T-helper 1 cell treated with Interleukin-12 subunit alpha and Interleukin-12 subunit beta and Interleukin-4 antibody, amounts not matched to agents 30 μg/mL and 1 μg/mL, for 36 hours (primary cell): ENCODE data around the gene WDFY3.

Experiments
- H3K27ac Mint-ChIP-seq: one replicate; pipeline ENCODE4 v1.8.0; 2021; ENCODE audit warnings: mild to moderate bottlenecking, mixed read lengths
- H3K27me3 Mint-ChIP-seq: one replicate; pipeline ENCODE4 v1.8.0; 2021; ENCODE audit warnings: low read depth, mixed read lengths
- H3K36me3 Mint-ChIP-seq: one replicate; pipeline ENCODE4 v1.8.0; 2021; ENCODE audit warnings: low read depth, mixed read lengths
- H3K4me1 Mint-ChIP-seq: one replicate; pipeline ENCODE4 v1.8.0; 2021; ENCODE audit warnings: low read depth, mixed read lengths
- H3K4me3 Mint-ChIP-seq: one replicate; pipeline ENCODE4 v1.8.0; 2021; ENCODE audit warnings: mild to moderate bottlenecking, moderate library complexity, mixed read lengths
- H3K9me3 Mint-ChIP-seq: one replicate; pipeline ENCODE4 v1.8.0; 2021; ENCODE audit warnings: mixed read lengths

The WDFY3 gene

DNA sequence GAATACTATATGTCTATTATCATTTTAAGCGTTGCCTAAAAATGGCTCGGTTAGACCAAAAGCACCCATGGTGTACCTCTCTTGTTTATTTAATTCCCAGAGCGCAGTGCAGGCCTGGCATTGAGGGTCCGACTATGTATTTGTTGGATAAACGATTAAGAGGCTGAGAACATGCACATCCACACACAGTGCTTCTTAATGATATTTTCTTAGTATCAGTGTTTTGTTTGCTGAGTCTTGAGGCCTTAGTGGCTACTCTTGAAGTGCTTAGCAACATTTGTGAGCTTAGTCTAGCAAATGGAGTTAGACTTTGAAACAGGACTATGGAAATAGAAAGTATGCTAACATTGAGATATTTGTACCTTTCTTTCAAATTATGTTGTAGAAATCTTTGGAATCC is 339.8 kb downstream of the WDFY3 start:
- peaks cover 3% of the 10 kb centered on the region for H3K27me3 Mint-ChIP-seq
- no peaks in the 10 kb centered on the region for H3K36me3 Mint-ChIP-seq
- no peaks in the 10 kb centered on the region for H3K4me1 Mint-ChIP-seq
- H3K4me3 Mint-ChIP-seq = no peak overlapping the region
- no peaks in the 10 kb centered on the region for H3K9me3 Mint-ChIP-seq
- H3K27ac Mint-ChIP-seq = no peak overlapping the region

DNA sequence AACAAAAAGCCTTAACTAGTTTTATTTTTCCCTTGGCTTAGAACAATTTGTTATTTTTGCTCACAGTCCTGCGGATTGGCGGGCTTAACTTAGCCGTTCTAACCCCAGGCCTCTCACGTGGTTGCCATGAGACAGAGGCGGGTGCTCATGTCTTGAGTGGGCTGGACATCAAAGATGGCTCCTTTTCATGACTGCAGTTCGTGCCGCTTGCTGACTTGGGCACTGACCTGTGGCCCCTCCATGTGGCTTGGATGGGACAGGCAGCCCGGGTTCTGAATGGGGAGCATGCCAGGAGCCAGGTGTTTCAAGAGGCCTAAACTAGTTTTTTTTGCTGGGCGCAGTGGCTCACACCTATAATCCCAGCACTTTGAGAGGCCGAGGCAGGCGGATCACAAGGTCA is 342.8 kb downstream of the WDFY3 start:
- Mint-ChIP-seq H3K27me3 (no peaks in the 10 kb centered on the region), H3K9me3 (no peaks in the 10 kb centered on the region), H3K4me1 (no peaks in the 10 kb centered on the region), H3K4me3 (no peak overlapping the region), H3K27ac (no peak overlapping the region), H3K36me3 (no peaks in the 10 kb centered on the region)

DNA sequence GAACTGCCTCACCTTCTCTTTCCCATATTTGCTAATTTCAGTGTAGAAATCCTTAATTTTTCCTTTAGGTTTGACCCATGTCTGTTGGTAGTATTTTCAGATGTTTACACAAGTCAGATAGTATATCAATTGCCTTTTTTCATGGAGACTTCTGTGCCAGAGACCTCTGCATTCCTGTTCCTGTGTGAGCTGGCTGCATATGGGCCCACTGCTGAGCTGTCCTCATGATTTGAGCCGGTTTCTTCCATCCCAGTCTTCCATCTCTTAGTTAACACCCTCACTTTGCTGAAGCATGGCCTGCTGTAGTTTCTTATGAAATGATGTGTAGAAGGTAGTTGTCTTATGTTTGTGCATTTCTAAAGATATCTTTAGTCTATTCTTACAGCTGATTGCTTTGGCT is 343.5 kb downstream of the WDFY3 start:
- Mint-ChIP-seq H3K4me1 (no peaks in the 10 kb centered on the region), H3K36me3 (no peaks in the 10 kb centered on the region), H3K4me3 (no peak overlapping the region), H3K27ac (no peak overlapping the region), H3K9me3 (no peaks in the 10 kb centered on the region), H3K27me3 (no peaks in the 10 kb centered on the region)
